Cardiac fibroblast (primary cell): Measurements from ENCODE around the gene GPC3.

Experiments used
- DNase-seq, 2 donors: peaks; one replicate each; pipeline versions ENCODE4 v3.0.0 to v3.0.0-alpha.2; 2010; ENCODE audit warnings: low read depth in 2 of 2
- H3K4me3 ChIP-seq, 2 donors: replicated peaks in 1 of 2; 1 replicate in 1 of 2; 2 replicates in 1 of 2; pipeline ENCODE4 v1.5.1; 2011; ENCODE audit warnings: low read depth in 2 of 2, low read length in 2 of 2, mild to moderate bottlenecking in 2 of 2, moderate library complexity in 1 of 2
- CTCF ChIP-seq: IDR thresholded peaks from one replicate; pipeline ENCODE4 v1.5.1; 2011; ENCODE audit warnings: low read depth, mild to moderate bottlenecking, low read length, inconsistent platforms

The GPC3 gene

GRCh38 chrX:133579631-133580030 is 405.8 kb downstream of the GPC3 start:
- TF ChIP-seq CTCF = no peak
- H3K4me3 ChIP-seq = no peak overlapping the region
- no peak for DNase-seq

- no peak for TF ChIP-seq CTCF
- no peak overlapping the region for H3K4me3 ChIP-seq
- no peak for DNase-seq
These were observed 408.5 kb downstream of the GPC3 start for GRCh38 chrX:133576876-133577275.

- H3K4me3 ChIP-seq = no peak overlapping the region
- no peak for TF ChIP-seq CTCF
- DNase-seq = no peak
These were observed 409.8 kb downstream of the GPC3 start for GRCh38 chrX:133575501-133576136.

GRCh38 chrX:133574716-133575115 is 410.7 kb downstream of the GPC3 start:
- no peak for TF ChIP-seq CTCF

GRCh38 chrX:133570549-133570948 is 414.8 kb downstream of the GPC3 start:
- no peak for TF ChIP-seq CTCF
- peak in 1 of 2 donors; percentile 2 for DNase-seq
- H3K4me3 ChIP-seq = no peak overlapping the region

More at GRCh38 chrX:133574716-133575115, 410.7 kb downstream of the GPC3 start:
- DNase-seq = no peak
- H3K4me3 ChIP-seq = no peak overlapping the region

GRCh38 chrX:133569217-133569616 is 416.2 kb downstream of the GPC3 start:
- TF ChIP-seq CTCF = no peak
- no peak for DNase-seq
- no peak overlapping the region for H3K4me3 ChIP-seq

- TF ChIP-seq CTCF = no peak
- DNase-seq = no peak
- no peak overlapping the region for H3K4me3 ChIP-seq
These were observed 417.3 kb downstream of the GPC3 start for GRCh38 chrX:133568109-133568508.
